ENCODE data around the gene PTPN2.

DNA sequence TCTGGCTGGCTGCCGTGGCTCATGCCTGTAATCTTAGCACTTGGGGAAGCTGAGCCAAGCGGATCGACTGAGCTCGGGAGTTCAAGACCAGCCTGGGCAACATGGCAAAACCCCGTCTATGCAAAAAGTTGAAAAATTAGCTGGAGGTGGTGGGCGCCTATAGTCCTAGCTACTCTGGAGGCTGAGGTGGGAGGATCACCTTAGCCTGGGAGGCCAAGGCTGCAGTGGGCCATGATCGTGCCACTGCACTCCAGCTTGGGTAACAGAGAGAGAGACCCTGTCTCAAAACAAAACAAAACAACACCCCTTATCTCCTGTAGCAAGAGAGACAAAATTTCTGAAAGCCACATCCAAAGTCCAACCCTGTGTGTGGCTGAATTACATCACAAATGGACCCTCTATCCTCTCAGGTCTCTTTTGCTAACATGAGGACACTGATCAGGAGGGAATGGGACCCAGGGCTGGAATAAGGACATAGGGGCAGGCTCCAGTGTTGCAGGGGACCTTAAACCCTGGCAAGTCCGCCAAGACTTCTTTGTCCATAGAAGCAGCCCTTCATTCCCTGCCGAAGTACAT is 116.4 kb downstream of the PTPN2 start:
- TF ChIP-seq, protein P1, sequence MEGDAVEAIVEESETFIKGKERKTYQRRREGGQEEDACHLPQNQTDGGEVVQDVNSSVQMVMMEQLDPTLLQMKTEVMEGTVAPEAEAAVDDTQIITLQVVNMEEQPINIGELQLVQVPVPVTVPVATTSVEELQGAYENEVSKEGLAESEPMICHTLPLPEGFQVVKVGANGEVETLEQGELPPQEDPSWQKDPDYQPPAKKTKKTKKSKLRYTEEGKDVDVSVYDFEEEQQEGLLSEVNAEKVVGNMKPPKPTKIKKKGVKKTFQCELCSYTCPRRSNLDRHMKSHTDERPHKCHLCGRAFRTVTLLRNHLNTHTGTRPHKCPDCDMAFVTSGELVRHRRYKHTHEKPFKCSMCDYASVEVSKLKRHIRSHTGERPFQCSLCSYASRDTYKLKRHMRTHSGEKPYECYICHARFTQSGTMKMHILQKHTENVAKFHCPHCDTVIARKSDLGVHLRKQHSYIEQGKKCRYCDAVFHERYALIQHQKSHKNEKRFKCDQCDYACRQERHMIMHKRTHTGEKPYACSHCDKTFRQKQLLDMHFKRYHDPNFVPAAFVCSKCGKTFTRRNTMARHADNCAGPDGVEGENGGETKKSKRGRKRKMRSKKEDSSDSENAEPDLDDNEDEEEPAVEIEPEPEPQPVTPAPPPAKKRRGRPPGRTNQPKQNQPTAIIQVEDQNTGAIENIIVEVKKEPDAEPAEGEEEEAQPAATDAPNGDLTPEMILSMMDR (IDR thresholded peaks at IDR 0.05) = no peak
- TF ChIP-seq POLR2A (IDR thresholded peaks at IDR 0.05) = no peak

All from right lobe of liver (tissue), 4 donors.